Duodenal mucosa (tissue), 2 donors: ENCODE measurements around the gene LRP1.

ENCODE experiments used
- H3K27ac ChIP-seq: one replicate; pipeline ENCODE4 v1.7.0; 2013; ENCODE audit warnings: low read depth, low read length
- H3K27me3 ChIP-seq, 2 donors: one replicate each; pipeline ENCODE4 v1.7.0; 2013; ENCODE audit warnings: low read length in 2 of 2, control low read depth in 1 of 2; ENCODE audit not compliant: insufficient read depth in 2 of 2, control insufficient read depth in 1 of 2
- H3K36me3 ChIP-seq, 2 donors: one replicate each; pipeline ENCODE4 v1.7.0; 2013; ENCODE audit warnings: low read length in 2 of 2, control low read depth in 1 of 2; ENCODE audit not compliant: insufficient read depth in 2 of 2, control insufficient read depth in 1 of 2
- H3K4me1 ChIP-seq, 2 donors: one replicate each; pipeline ENCODE4 v1.7.0; 2013; ENCODE audit warnings: low read length in 2 of 2, control low read depth in 1 of 2; ENCODE audit not compliant: insufficient read depth in 2 of 2, control insufficient read depth in 1 of 2
- H3K4me3 ChIP-seq, 2 donors: one replicate each; pipeline ENCODE4 v1.7.0; 2013; ENCODE audit warnings: low read length in 2 of 2, low read depth in 1 of 2
- H3K9ac ChIP-seq, 2 donors: one replicate each; pipeline ENCODE4 v1.7.0; 2013; ENCODE audit warnings: low read length in 2 of 2, low read depth in 1 of 2
- H3K9me3 ChIP-seq, 2 donors: one replicate each; pipeline ENCODE4 v1.7.0; 2013; ENCODE audit warnings: low read length in 2 of 2, control low read depth in 1 of 2; ENCODE audit not compliant: control insufficient read depth in 1 of 2

Gene LRP1

DNA sequence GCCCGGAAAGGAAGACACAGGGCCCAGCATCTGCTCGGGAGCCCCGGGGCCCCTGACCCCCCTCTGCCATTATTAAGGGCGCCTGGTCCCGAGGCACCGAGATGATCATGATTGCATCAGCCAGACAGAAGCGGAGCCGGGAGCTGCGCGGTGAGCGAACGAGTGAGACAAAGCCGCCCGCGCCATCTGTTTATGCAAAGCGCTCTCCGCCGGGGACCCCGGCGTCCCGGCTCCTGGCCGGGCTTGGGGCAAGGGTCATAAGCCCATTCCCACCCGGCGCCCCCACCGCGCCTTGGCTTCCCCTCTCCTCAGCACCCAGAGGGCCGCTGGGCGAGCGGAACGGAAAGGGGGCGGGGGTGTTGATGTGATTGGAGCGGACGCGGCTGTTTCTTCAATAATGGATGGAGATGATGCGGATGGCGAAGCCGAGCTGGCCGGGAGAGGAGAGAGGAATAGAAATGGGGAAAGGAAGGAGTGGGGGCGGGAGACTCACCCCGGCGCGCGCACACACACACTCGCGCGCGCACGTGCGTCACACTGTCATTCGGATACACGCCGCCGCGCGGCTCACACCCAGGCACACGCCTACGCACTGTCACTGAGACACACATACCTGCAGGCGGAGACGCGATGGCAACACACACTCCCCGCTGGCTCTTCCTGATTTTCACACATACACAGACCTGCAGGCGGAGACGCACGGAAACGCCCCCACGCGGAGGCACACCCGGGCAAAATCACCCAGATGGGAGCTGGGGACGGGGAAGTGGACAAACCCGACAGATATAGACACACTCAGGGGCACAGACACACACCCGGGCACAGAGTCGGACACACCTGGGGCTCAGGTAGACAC is 112.0 kb downstream of the LRP1 start:
- peaks cover 66 to 73% of the 10 kb centered on the region in 2 donors for H3K27me3 ChIP-seq
- H3K9ac ChIP-seq = no peak overlapping the region
- no peaks in the 10 kb centered on the region for H3K36me3 ChIP-seq
- H3K4me3 ChIP-seq = peak overlapping the region; percentile 54 to 71
- H3K9me3 ChIP-seq = no peaks in the 10 kb centered on the region
- H3K4me1 ChIP-seq = peaks cover 35 to 60% of the 10 kb centered on the region in 2 donors
- H3K27ac ChIP-seq = no peak overlapping the region

DNA sequence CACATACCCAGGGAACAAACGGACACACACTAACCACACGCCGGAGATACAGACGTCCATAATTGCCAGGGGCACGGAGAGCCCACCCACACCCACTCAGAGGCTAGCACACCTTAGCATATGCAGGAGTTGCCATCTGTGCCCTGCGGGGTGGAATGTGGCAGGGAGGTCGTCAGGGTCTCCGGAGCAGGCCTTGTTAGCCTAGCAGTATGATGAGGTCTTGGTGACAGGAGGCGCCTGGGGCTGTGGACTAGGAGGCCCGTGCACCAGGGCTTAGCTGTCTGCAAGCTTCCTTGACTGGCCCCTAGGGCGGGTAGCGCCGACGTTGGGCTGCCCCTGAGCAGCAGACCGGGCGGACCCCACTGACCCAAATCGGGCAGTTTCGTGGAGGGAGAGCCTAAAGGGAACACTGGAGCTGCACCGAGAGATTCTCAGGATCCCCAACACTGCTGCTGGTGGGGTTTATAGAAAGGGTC is 112.7 kb downstream of the LRP1 start:
- peak overlapping the region; percentile 54 to 71 for H3K4me3 ChIP-seq
- no peaks in the 10 kb centered on the region for H3K36me3 ChIP-seq
- H3K27ac ChIP-seq = no peak overlapping the region
- no peak overlapping the region for H3K9ac ChIP-seq
- H3K27me3 ChIP-seq = peaks cover 63 to 66% of the 10 kb centered on the region in 2 donors
- H3K4me1 ChIP-seq = peaks cover 35 to 60% of the 10 kb centered on the region in 2 donors
- H3K9me3 ChIP-seq = no peaks in the 10 kb centered on the region

- Histone ChIP-seq H3K36me3 (no peaks in the 10 kb centered on the region), H3K9me3 (no peaks in the 10 kb centered on the region), H3K4me3 (no peak overlapping the region), H3K27me3 (peaks cover 57 to 59% of the 10 kb centered on the region in 2 donors), H3K4me1 (peaks cover 35 to 60% of the 10 kb centered on the region in 2 donors), H3K27ac (no peak overlapping the region), H3K9ac (peak overlapping the region in 1 of 2 donors; percentile 18)
Measured at GRCh38 chr12:57241402-57242310, 113.4 kb downstream of the LRP1 start.

DNA sequence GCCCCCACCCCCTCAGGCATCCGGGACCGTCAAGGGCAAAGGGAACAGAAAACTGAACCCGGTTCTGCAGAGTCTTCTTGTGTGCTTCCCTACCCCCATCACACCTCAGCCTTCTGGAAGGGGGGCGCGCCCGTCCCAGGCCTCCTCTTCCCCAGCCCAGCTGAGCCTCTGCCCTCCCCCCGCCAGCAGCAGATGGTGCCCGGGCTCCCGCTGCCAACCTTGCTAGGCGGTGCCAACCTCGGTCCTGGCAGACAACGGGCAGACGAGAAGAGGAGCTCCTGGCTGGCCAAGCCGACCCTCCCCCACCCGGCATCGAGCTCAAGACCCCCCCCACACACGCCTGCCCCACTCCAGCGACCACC is 114.0 kb downstream of the LRP1 start:
- Histone ChIP-seq H3K36me3 (no peaks in the 10 kb centered on the region), H3K27me3 (peaks cover 52 to 53% of the 10 kb centered on the region in 2 donors), H3K4me1 (peaks cover 35 to 60% of the 10 kb centered on the region in 2 donors), H3K27ac (no peak overlapping the region), H3K9me3 (no peaks in the 10 kb centered on the region), H3K9ac (no peak overlapping the region), H3K4me3 (peak overlapping the region; percentile 54 to 55)

DNA sequence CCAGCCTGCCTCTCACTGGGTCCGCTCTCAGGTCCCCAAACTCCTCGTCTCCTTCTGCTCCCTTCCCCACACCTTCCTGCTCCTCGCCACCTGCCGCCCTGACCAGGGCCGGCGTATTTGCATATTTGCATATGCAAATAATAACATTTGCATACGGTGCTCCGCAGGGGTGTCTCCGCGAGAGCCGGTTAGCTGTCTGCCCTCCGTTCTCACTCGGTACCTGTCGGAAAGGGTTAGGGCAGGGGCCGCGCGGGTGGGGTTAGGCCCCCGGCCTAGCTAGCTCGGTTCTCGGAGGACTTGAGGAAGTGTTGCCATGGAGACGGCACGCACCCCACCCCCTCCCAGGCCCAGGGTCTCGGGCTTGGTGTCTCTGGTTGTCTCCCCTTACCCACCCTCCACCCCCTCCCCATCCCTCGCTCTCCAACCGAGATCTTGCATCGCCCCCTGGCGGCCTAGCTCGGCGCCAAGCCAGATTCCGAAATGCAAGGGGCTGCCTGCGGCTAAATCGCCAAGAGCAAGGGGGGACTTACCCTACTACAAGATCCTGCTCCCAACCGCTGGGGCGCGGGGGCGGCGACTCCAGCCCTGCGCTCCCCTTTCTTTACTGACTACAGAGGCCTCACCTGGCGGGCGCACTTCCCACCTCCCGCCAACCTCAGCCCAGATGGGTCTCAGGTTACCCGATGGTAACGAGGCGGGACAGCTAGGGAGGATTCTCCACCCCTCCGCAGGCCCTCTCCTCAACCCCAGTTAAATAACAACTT is 114.6 kb downstream of the LRP1 start:
- peak overlapping the region; percentile 54 to 55 for H3K4me3 ChIP-seq
- peaks cover 32 to 56% of the 10 kb centered on the region in 2 donors for H3K4me1 ChIP-seq
- peaks cover 46 to 47% of the 10 kb centered on the region in 2 donors for H3K27me3 ChIP-seq
- H3K36me3 ChIP-seq = no peaks in the 10 kb centered on the region
- no peak overlapping the region for H3K27ac ChIP-seq
- no peaks in the 10 kb centered on the region for H3K9me3 ChIP-seq
- H3K9ac ChIP-seq = peak overlapping the region in 1 of 2 donors; percentile 38

DNA sequence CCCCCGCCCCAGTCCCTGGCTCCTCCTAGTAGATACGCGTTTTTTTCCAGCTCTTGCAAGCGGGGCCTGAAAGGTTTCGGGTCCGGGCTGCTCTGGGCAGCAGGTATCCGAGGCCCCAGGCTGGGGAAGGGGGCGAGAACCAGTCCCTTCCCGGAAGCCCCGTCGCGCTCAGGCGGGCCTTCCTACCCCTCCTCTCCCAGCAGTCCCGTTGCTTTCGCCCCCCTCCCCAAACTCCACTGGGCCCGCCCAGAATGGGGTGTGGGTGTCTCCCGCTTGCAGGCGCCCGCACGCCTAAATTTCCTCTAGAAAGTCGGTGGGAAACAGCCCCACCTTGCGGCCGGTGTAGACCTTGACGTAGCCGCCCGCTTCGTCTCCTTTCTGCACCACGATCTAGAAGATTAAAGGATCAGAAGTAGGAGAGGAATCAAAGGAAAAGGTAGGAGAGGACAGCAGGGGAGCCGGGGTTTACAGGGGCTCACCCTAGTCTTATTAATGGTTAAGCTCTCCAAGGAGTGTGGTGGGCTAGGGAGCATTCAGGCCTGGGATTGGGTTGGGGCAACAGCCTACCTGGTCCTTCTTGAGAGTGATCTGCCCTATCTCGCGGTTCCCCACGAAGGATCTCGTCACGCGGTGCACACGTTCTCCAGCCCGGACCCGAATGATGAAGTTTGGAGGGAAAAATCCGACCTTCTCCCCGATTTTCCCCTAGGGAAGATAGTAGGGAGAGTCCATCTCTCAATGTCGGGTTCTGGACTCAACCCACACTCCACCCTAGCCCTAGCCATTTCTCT is 115.4 kb downstream of the LRP1 start:
- peaks cover 24 to 49% of the 10 kb centered on the region in 2 donors for H3K4me1 ChIP-seq
- H3K9me3 ChIP-seq = no peaks in the 10 kb centered on the region
- H3K36me3 ChIP-seq = no peaks in the 10 kb centered on the region
- peaks cover 39% of the 10 kb centered on the region in 2 donors for H3K27me3 ChIP-seq
- H3K9ac ChIP-seq = no peak overlapping the region
- H3K4me3 ChIP-seq = peak overlapping the region; percentile 54 to 55
- no peak overlapping the region for H3K27ac ChIP-seq

GRCh38 chr12:57244312-57244696 is 116.0 kb downstream of the LRP1 start:
- no peak overlapping the region for H3K27ac ChIP-seq
- peaks cover 35% of the 10 kb centered on the region in 2 donors for H3K27me3 ChIP-seq
- H3K36me3 ChIP-seq = no peaks in the 10 kb centered on the region
- H3K9me3 ChIP-seq = no peaks in the 10 kb centered on the region
- H3K4me1 ChIP-seq = peaks cover 22 to 44% of the 10 kb centered on the region in 2 donors
- H3K4me3 ChIP-seq = no peak overlapping the region
- H3K9ac ChIP-seq = no peak overlapping the region

GRCh38 chr12:57247041-57247440 is 118.8 kb downstream of the LRP1 start:
- no peak overlapping the region for H3K27ac ChIP-seq
- H3K9me3 ChIP-seq = no peaks in the 10 kb centered on the region
- H3K4me3 ChIP-seq = no peak overlapping the region
- peaks cover 14 to 16% of the 10 kb centered on the region in 2 donors for H3K4me1 ChIP-seq
- no peaks in the 10 kb centered on the region for H3K36me3 ChIP-seq
- H3K9ac ChIP-seq = no peak overlapping the region
- H3K27me3 ChIP-seq = peaks cover 8% of the 10 kb centered on the region in 2 donors
